H1 (cell line): ENCODE results near the gene ROBO4. TPM values are rescaled to one million over a fixed set of nuclear protein-coding genes. Genes with fewer than 3 reads are reported as not detected.

ENCODE experiments used
- CTCF ChIA-PET: fragments of 300-600 bp; sonication (Branson Sonifier 250); formaldehyde crosslinking; loops from one replicate; lab custom pipeline; 2021; ENCODE audit not compliant: partially characterized antibody; lab: Charles Lee
- POLR2A ChIA-PET: fragments of 300-600 bp; sonication (Branson Sonifier 250); formaldehyde crosslinking; loops from one replicate; lab custom pipeline; 2021; ENCODE audit warnings: inconsistent platforms; ENCODE audit not compliant: partially characterized antibody; lab: Charles Lee
- DNase-seq, 2 experiments: peaks; one replicate each; pipeline versions ENCODE4 v3.0.0 to v3.0.0-alpha.2; 2010 to 2022; ENCODE audit warnings: low spot score in 2 of 2, low read depth in 1 of 2, mixed read lengths in 1 of 2
- FAIRE-seq: peaks from 2 replicates; lab custom pipeline; 2011; peaks lifted over from hg19 to GRCh38; lab: Jason Lieb, UNC
- H2AFZ ChIP-seq: 2 replicates; pipeline ENCODE4 v1.8.1; 2012; ENCODE audit warnings: low read length, inconsistent platforms
- H2AK5ac ChIP-seq: 2 replicates; pipeline ENCODE4 v1.6.1; 2013; ENCODE audit warnings: low read depth, low read length
- H2BK120ac ChIP-seq: replicated peaks from 2 replicates; pipeline ENCODE3; 2013; ENCODE audit warnings: low read depth, low read length, inconsistent platforms
- H2BK12ac ChIP-seq: 2 replicates; pipeline ENCODE4 v1.6.1; 2013; ENCODE audit warnings: low read depth, low read length
- H2BK15ac ChIP-seq: 2 replicates; pipeline ENCODE4 v1.6.1; 2013; ENCODE audit warnings: low read length
- H2BK20ac ChIP-seq: 2 replicates; pipeline ENCODE4 v1.6.1; 2013; ENCODE audit warnings: low read length
- H2BK5ac ChIP-seq: 2 replicates; pipeline ENCODE4 v1.6.1; 2013; ENCODE audit warnings: low read depth, low read length
- H3K14ac ChIP-seq: 2 replicates; pipeline ENCODE4 v1.6.1; 2013; ENCODE audit warnings: inconsistent platforms; ENCODE audit not compliant: insufficient read length
- H3K18ac ChIP-seq: 2 replicates; pipeline ENCODE4 v1.6.1; 2013; ENCODE audit warnings: low read length; ENCODE audit errors: extremely low read depth
- H3K23ac ChIP-seq: 2 replicates; pipeline ENCODE4 v1.6.1; 2013; ENCODE audit warnings: inconsistent platforms; ENCODE audit not compliant: insufficient read length
- H3K23me2 ChIP-seq: 2 replicates; pipeline ENCODE4 v1.6.1; 2013; ENCODE audit warnings: low read depth, low read length
- H3K27ac ChIP-seq: 2 replicates; pipeline ENCODE4 v1.6.1; 2011; ENCODE audit warnings: low read depth, low read length, inconsistent platforms
- H3K27me3 ChIP-seq, 4 experiments: replicated peaks in 1 of 4; 1 replicate in 1 of 4; 2 replicates in 3 of 4; pipeline versions ENCODE4 v1.6.1 to v1.8.1; 2011 to 2013; ENCODE audit warnings: low read length in 3 of 4, mild to moderate bottlenecking in 3 of 4, inconsistent platforms in 2 of 4, mixed read lengths in 2 of 4, moderate library complexity in 1 of 4; ENCODE audit not compliant: control insufficient read depth in 3 of 4, insufficient read depth in 3 of 4; ENCODE audit errors: extremely low read depth in 1 of 4
- H3K36me3 ChIP-seq, 4 experiments: 2 replicates each; pipeline versions ENCODE4 v1.6.1 to v1.8.1; 2011 to 2013; ENCODE audit warnings: mild to moderate bottlenecking in 4 of 4, low read length in 3 of 4, moderate library complexity in 2 of 4, control low read depth in 1 of 4, inconsistent platforms in 1 of 4; ENCODE audit not compliant: insufficient read depth in 4 of 4, control insufficient read depth in 2 of 4
- H3K4ac ChIP-seq: replicated peaks from 2 replicates; pipeline ENCODE3; 2013; ENCODE audit warnings: low read length, low read depth, mixed read lengths, inconsistent platforms; ENCODE audit not compliant: insufficient read length
- H3K4me1 ChIP-seq, 4 experiments: replicated peaks in 1 of 4; 1 replicate in 1 of 4; 2 replicates in 3 of 4; pipeline versions ENCODE4 v1.6.1 to v1.8.1; 2011 to 2013; ENCODE audit warnings: low read length in 3 of 4, inconsistent platforms in 2 of 4, mixed read lengths in 1 of 4; ENCODE audit not compliant: insufficient read depth in 4 of 4, control insufficient read depth in 3 of 4
- H3K4me2 ChIP-seq, 2 experiments: 2 replicates each; pipeline versions ENCODE4 v1.6.1 to v1.8.1; 2011 to 2013; ENCODE audit warnings: low read depth in 2 of 2, low read length in 2 of 2, control low read depth in 1 of 2, inconsistent platforms in 1 of 2, mild to moderate bottlenecking in 1 of 2; ENCODE audit not compliant: insufficient read depth in 1 of 2
- H3K4me3 ChIP-seq, 4 experiments: fragments of 200-600, 300-600 bp in 1 of 4; sonication (generic), shearing (Covaris generic), sonication (Bioruptor Twin) in 1 of 4; 2 replicates each; pipeline versions ENCODE4 v1.5.1 to v1.8.1; 2011 to 2016; ENCODE audit warnings: low read length in 4 of 4, low read depth in 3 of 4, control low read depth in 2 of 4, inconsistent platforms in 2 of 4, mild to moderate bottlenecking in 2 of 4, mixed read lengths in 1 of 4, moderate library complexity in 1 of 4; ENCODE audit not compliant: insufficient read depth in 2 of 4; ENCODE audit errors: extremely low read depth in 1 of 4
- H3K56ac ChIP-seq: replicated peaks from 2 replicates; pipeline ENCODE3; 2013; ENCODE audit warnings: low read depth, mild to moderate bottlenecking, mixed read lengths, low read length, inconsistent platforms; ENCODE audit not compliant: insufficient read length
- H3K79me1 ChIP-seq: 2 replicates; pipeline ENCODE4 v1.6.1; 2013; ENCODE audit warnings: low read depth, low read length, control low read depth
- H3K79me2 ChIP-seq, 2 experiments: 2 replicates each; pipeline versions ENCODE4 v1.6.1 to v1.8.1; 2012 to 2013; ENCODE audit warnings: low read length in 2 of 2, mild to moderate bottlenecking in 2 of 2, inconsistent platforms in 1 of 2; ENCODE audit not compliant: insufficient read depth in 2 of 2, control insufficient read depth in 1 of 2
- H3K9ac ChIP-seq, 4 experiments: replicated peaks in 1 of 4; 1 replicate in 1 of 4; 2 replicates in 3 of 4; pipeline versions ENCODE4 v1.6.1 to v1.8.1; 2011 to 2013; ENCODE audit warnings: low read depth in 3 of 4, low read length in 3 of 4, control low read depth in 2 of 4, mild to moderate bottlenecking in 2 of 4, moderate library complexity in 2 of 4, inconsistent platforms in 1 of 4; ENCODE audit errors: extremely low read depth in 1 of 4
- H3K9me3 ChIP-seq, 2 experiments: 2 replicates each; pipeline versions ENCODE4 v1.6.1 to v1.8.1; 2012 to 2013; ENCODE audit warnings: mild to moderate bottlenecking in 2 of 2, moderate library complexity in 2 of 2, control low read depth in 1 of 2, inconsistent platforms in 1 of 2, low read depth in 1 of 2, low read length in 1 of 2, mixed read lengths in 1 of 2; ENCODE audit not compliant: insufficient read depth in 2 of 2
- H4K20me1 ChIP-seq, 2 experiments: replicated peaks in 1 of 2; 2 replicates each; pipeline versions ENCODE3 to v1.8.1; 2011 to 2013; ENCODE audit warnings: inconsistent platforms in 2 of 2, low read length in 2 of 2, mild to moderate bottlenecking in 1 of 2; ENCODE audit not compliant: insufficient read depth in 2 of 2, control insufficient read depth in 1 of 2
- H4K5ac ChIP-seq: 2 replicates; pipeline ENCODE4 v1.6.1; 2013; ENCODE audit warnings: low read length, low read depth, mixed read lengths, inconsistent platforms; ENCODE audit not compliant: insufficient read length
- H4K8ac ChIP-seq: 2 replicates; pipeline ENCODE4 v1.8.0; 2013; ENCODE audit warnings: mild to moderate bottlenecking, moderate library complexity, low read length, inconsistent platforms; ENCODE audit not compliant: insufficient read depth; ENCODE audit errors: extremely low read depth
- H4K91ac ChIP-seq: replicated peaks from 2 replicates; pipeline ENCODE3; 2013; ENCODE audit warnings: low read length, mixed read lengths, inconsistent platforms; ENCODE audit not compliant: insufficient read length
- BCL11A ChIP-seq, 2 experiments: IDR thresholded peaks; one replicate each; pipeline ENCODE4 v1.6.1; 2011; ENCODE audit warnings: low read depth in 2 of 2, low read length in 2 of 2, mild to moderate bottlenecking in 2 of 2
- CTBP2 ChIP-seq: IDR thresholded peaks from 2 replicates; pipeline ENCODE4 v1.7.0; 2011; ENCODE audit warnings: borderline replicate concordance, mild to moderate bottlenecking, moderate library complexity, mixed read lengths, low read length; ENCODE audit not compliant: insufficient read depth, insufficient read length
- CTCF ChIP-seq, 3 experiments: IDR thresholded peaks; 1 replicate in 2 of 3; 2 replicates in 1 of 3; pipeline versions ENCODE4 v1.5.1 to v1.6.1; 2011; ENCODE audit warnings: low read length in 3 of 3, mild to moderate bottlenecking in 3 of 3, inconsistent platforms in 2 of 3, low read depth in 1 of 3, moderate library complexity in 1 of 3; ENCODE audit not compliant: insufficient read depth in 1 of 3; ENCODE audit errors: control extremely low read depth in 1 of 3
- EGR1 ChIP-seq: IDR thresholded peaks from 2 replicates; pipeline ENCODE4 v1.6.1; 2011; ENCODE audit warnings: low read depth, low read length, borderline replicate concordance
- GTF2F1 ChIP-seq: IDR thresholded peaks from 2 replicates; pipeline ENCODE4 v1.6.1; 2012; ENCODE audit warnings: low read depth, low read length, improper control_type of control experiment, borderline replicate concordance
- HDAC2 ChIP-seq, 2 experiments: fragments of 300-600 bp in 1 of 2; sonication (generic) in 1 of 2; IDR thresholded peaks; 2 replicates each; pipeline ENCODE4 v1.6.1; 2011 to 2012; ENCODE audit warnings: low read depth in 2 of 2, low read length in 2 of 2, mild to moderate bottlenecking in 2 of 2, moderate library complexity in 2 of 2, borderline replicate concordance in 1 of 2, inconsistent platforms in 1 of 2
- KDM4A ChIP-seq: IDR thresholded peaks from one replicate; pipeline ENCODE4 v1.7.1; 2012; ENCODE audit warnings: low read depth, mild to moderate bottlenecking, moderate library complexity, low read length, inconsistent platforms; ENCODE audit not compliant: severe bottlenecking
- POLR2AphosphoS5 ChIP-seq: IDR thresholded peaks from 2 replicates; pipeline ENCODE4 v1.6.1; 2011; ENCODE audit warnings: low read depth, low read length
- RAD21 ChIP-seq, 2 experiments: IDR thresholded peaks in 1 of 2; conservative IDR thresholded peaks in 1 of 2; 2 replicates each; pipeline ENCODE4 v1.6.1; 2011; ENCODE audit warnings: low read depth in 2 of 2, low read length in 2 of 2, improper control_type of control experiment in 1 of 2, inconsistent platforms in 1 of 2, mild to moderate bottlenecking in 1 of 2, moderate library complexity in 1 of 2
- SP2 ChIP-seq: IDR thresholded peaks from 2 replicates; pipeline ENCODE4 v1.6.1; 2012; ENCODE audit warnings: mild to moderate bottlenecking, low read length, inconsistent platforms
- TAF1 ChIP-seq: IDR thresholded peaks from 2 replicates; pipeline ENCODE4 v1.6.1; 2011; ENCODE audit warnings: mild to moderate bottlenecking, low read depth, low read length
- WGBS, 2 experiments: shearing (Covaris generic) in 1 of 2; methylation state at CpG; one replicate each; pipeline versions ENCODE4 v1.1.6 to v1.1.7; 2013 to 2015; ENCODE audit warnings: low lambda C conversion rate in 2 of 2, mixed read lengths in 2 of 2, inconsistent platforms in 1 of 2, low coverage in 1 of 2, missing lambda C conversion rate in 1 of 2; ENCODE audit not compliant: insufficient replicate concordance in 2 of 2, insufficient coverage in 1 of 2, insufficient read length in 1 of 2; ENCODE audit errors: extremely low coverage in 1 of 2, missing lambda C conversion rate in 1 of 2; 5-methylcytosine and 5-hydroxymethylcytosine counted together
- polyA plus RNA-seq, 7 experiments: library from polyadenylated mRNA; depleted of rRNA in 3 of 7; stranded (reverse) in 5 of 7; unstranded in 2 of 7; fragments of >200 nt in 5 of 7; fragments of 200-250 nt in 2 of 7; gene quantifications; 1 replicate in 5 of 7; 2 replicates in 1 of 7; 4 replicates in 1 of 7; pipeline versions ENCODE4 v1.2.1 to v1.2.3, GENCODE V29; 2011 to 2013; ENCODE audit warnings: missing spikeins in 2 of 7, mixed read lengths in 2 of 7
- total RNA-seq: library from RNA; stranded (reverse); fragmentation: NEBNext Ultra II Directional; extraction: Animal tissue kit (Norgen Biotek cat#: 25700); gene quantifications from 2 replicates; pipeline ENCODE4 v1.2.1, GENCODE V29; 2021

ROBO4 gene
- total and polyA plus RNA-seq, 2 of the 8 experiments (the other 6 are each of a cell fraction or from before 2014, with no cell fraction given): 0.03 TPM; not detected in 1

GRCh38 chr11:124887667-124888013, 10.0 kb downstream of the ROBO4 start:
- Histone ChIP-seq H3K4me1 (peaks cover 0 to 1% (median 0%) of the 10 kb centered on the region in 4 experiments; a peak in 2 of 7 replicates), H2BK12ac (no peak overlapping the region), H2AK5ac (no peak overlapping the region), H3K9me3 (no peaks in the 10 kb centered on the region), H3K14ac (no peak overlapping the region), H3K4me3 (no peak overlapping the region), H3K23me2 (no peaks in the 10 kb centered on the region), H4K91ac (no peak overlapping the region), H4K5ac (no peak overlapping the region), H2BK120ac (no peak overlapping the region), H4K20me1 (no peaks in the 10 kb centered on the region), H3K18ac (no peak overlapping the region), H3K23ac (no peak overlapping the region), H3K9ac (no peak overlapping the region), H2BK15ac (no peak overlapping the region), H3K4ac (no peak overlapping the region), H2AFZ (no peak overlapping the region), H3K36me3 (no peaks in the 10 kb centered on the region), H3K27ac (no peak overlapping the region), H4K8ac (no peak overlapping the region), H3K56ac (no peak overlapping the region), H3K79me2 (no peaks in the 10 kb centered on the region), H3K27me3 (peaks cover 0 to 3% (median under 1%) of the 10 kb centered on the region in 4 experiments; a peak in 2 of 7 replicates), H2BK20ac (no peak overlapping the region), H3K79me1 (no peaks in the 10 kb centered on the region), H3K4me2 (no peak overlapping the region), H2BK5ac (no peak overlapping the region)
- TF ChIP-seq KDM4A: no peak
- TF ChIP-seq CTCF (IDR thresholded peaks at IDR 0.05; ENCODE audit: control extremely low read depth in 1 of 3, insufficient read depth in 1 of 3, low read depth in 1 of 3, low read length in 3 of 3): no peak
- TF ChIP-seq EGR1: no peak
- no peak for TF ChIP-seq HDAC2 (IDR thresholded peaks at IDR 0.05; ENCODE audit: borderline replicate concordance in 1 of 2, low read depth in 2 of 2, low read length in 2 of 2)
- TF ChIP-seq GTF2F1: no peak
- no peak for TF ChIP-seq RAD21 (IDR thresholded peaks at IDR 0.05 in 1 of 2, conservative IDR thresholded peaks at IDR 0.05 in 1 of 2; ENCODE audit: low read depth in 2 of 2, low read length in 2 of 2)
- TF ChIP-seq SP2: no peak
- no peak for TF ChIP-seq TAF1
- TF ChIP-seq BCL11A (IDR thresholded peaks at IDR 0.05; ENCODE audit: low read depth in 2 of 2, low read length in 2 of 2): no peak
- TF ChIP-seq POLR2AphosphoS5: no peak
- no peak for TF ChIP-seq CTBP2
- ChIA-PET CTCF (interaction anchor here (0.7 to 3.5 kb wide), 9 partner anchors 10 to 200 kb away, joined by 3 to 13 read pairs (median 3); partner anchors contain the start of gene ROBO4), POLR2A (interaction anchor here (0.6 to 2.0 kb wide), 4 partner anchors 10 to 94 kb away, joined by 3 to 7 read pairs (median 4); partner anchors contain the start of gene ROBO4)
- DNase-seq: no peak
- WGBS, 2 experiments: 72% methylated on average over 3 of the region's 3 CpGs; no CpG with 5 or more reads in 1 of the 2 experiments
- no peak for FAIRE-seq
